ENCODE data around the gene PRKAR2B. TPM values are rescaled to one million over a fixed set of nuclear protein-coding genes. Genes with fewer than 3 reads are reported as not detected.

PRKAR2B gene
- total RNA-seq, 1 donor from 2014 or later = 14.6 TPM

- Mint-ChIP-seq H3K27ac (ENCODE audit: unreplicated experiment) (no peak overlapping the region), H3K9me3 (ENCODE audit: unreplicated experiment) (peaks cover 1% of the 10 kb centered on the region), H3K4me1 (ENCODE audit: low read depth, unreplicated experiment) (no peaks in the 10 kb centered on the region), H3K27me3 (ENCODE audit: unreplicated experiment) (no peaks in the 10 kb centered on the region), H3K36me3 (ENCODE audit: unreplicated experiment) (no peaks in the 10 kb centered on the region), H3K4me3 (ENCODE audit: unreplicated experiment) (no peak overlapping the region)
- DNase-seq = no peak
- no peak for TF ChIP-seq CTCF (IDR thresholded peaks at IDR 0.05; ENCODE audit: partially characterized antibody, unreplicated experiment)
These were observed 34.7 kb upstream of the PRKAR2B start for GRCh38 chr7:107009846-107010203.

- Mint-ChIP-seq H3K27me3 (ENCODE audit: unreplicated experiment) (no peaks in the 10 kb centered on the region), H3K27ac (ENCODE audit: unreplicated experiment) (no peak overlapping the region), H3K4me3 (ENCODE audit: unreplicated experiment) (no peak overlapping the region), H3K4me1 (ENCODE audit: low read depth, unreplicated experiment) (no peaks in the 10 kb centered on the region), H3K36me3 (ENCODE audit: unreplicated experiment) (no peaks in the 10 kb centered on the region), H3K9me3 (ENCODE audit: unreplicated experiment) (peaks cover 2% of the 10 kb centered on the region)
- no peak for TF ChIP-seq CTCF (IDR thresholded peaks at IDR 0.05; ENCODE audit: partially characterized antibody, unreplicated experiment)
- no peak for DNase-seq
These were observed 31.8 kb upstream of the PRKAR2B start for GRCh38 chr7:107012691-107013090.

- H3K27ac Mint-ChIP-seq (ENCODE audit: unreplicated experiment) = no peak overlapping the region
- H3K4me3 Mint-ChIP-seq (ENCODE audit: unreplicated experiment) = no peak overlapping the region
- H3K36me3 Mint-ChIP-seq (ENCODE audit: unreplicated experiment) = no peaks in the 10 kb centered on the region
- H3K4me1 Mint-ChIP-seq (ENCODE audit: low read depth, unreplicated experiment) = no peaks in the 10 kb centered on the region
- DNase-seq = no peak
- no peaks in the 10 kb centered on the region for H3K27me3 Mint-ChIP-seq (ENCODE audit: unreplicated experiment)
- no peak for TF ChIP-seq CTCF (IDR thresholded peaks at IDR 0.05; ENCODE audit: partially characterized antibody, unreplicated experiment)
- peaks cover 2% of the 10 kb centered on the region for H3K9me3 Mint-ChIP-seq (ENCODE audit: unreplicated experiment)
These were observed 30.0 kb upstream of the PRKAR2B start for GRCh38 chr7:107014387-107015023.

GRCh38 chr7:107016312-107016711 lies 28.2 kb upstream of the PRKAR2B start:
- Mint-ChIP-seq H3K27ac (ENCODE audit: unreplicated experiment) (no peak overlapping the region), H3K4me3 (ENCODE audit: unreplicated experiment) (no peak overlapping the region), H3K4me1 (ENCODE audit: low read depth, unreplicated experiment) (no peaks in the 10 kb centered on the region), H3K9me3 (ENCODE audit: unreplicated experiment) (peaks cover 2% of the 10 kb centered on the region), H3K36me3 (ENCODE audit: unreplicated experiment) (no peaks in the 10 kb centered on the region), H3K27me3 (ENCODE audit: unreplicated experiment) (no peaks in the 10 kb centered on the region)
- TF ChIP-seq CTCF (IDR thresholded peaks at IDR 0.05; ENCODE audit: partially characterized antibody, unreplicated experiment) = no peak
- no peak for DNase-seq

GRCh38 chr7:107017965-107018719 lies 26.4 kb upstream of the PRKAR2B start:
- H3K27me3 Mint-ChIP-seq (ENCODE audit: unreplicated experiment) = no peaks in the 10 kb centered on the region
- DNase-seq = no peak
- H3K36me3 Mint-ChIP-seq (ENCODE audit: unreplicated experiment) = no peaks in the 10 kb centered on the region
- H3K4me3 Mint-ChIP-seq (ENCODE audit: unreplicated experiment) = no peak overlapping the region
- H3K4me1 Mint-ChIP-seq (ENCODE audit: low read depth, unreplicated experiment) = no peaks in the 10 kb centered on the region
- no peak for TF ChIP-seq CTCF (IDR thresholded peaks at IDR 0.05; ENCODE audit: partially characterized antibody, unreplicated experiment)
- no peak overlapping the region for H3K27ac Mint-ChIP-seq (ENCODE audit: unreplicated experiment)
- H3K9me3 Mint-ChIP-seq (ENCODE audit: unreplicated experiment) = peaks cover 2% of the 10 kb centered on the region
